ENCODE data around the gene HMCN2.

The HMCN2 gene

GRCh38 chr9:130292106-130292505 is 26.5 kb downstream of the HMCN2 start:
- no peak for FAIRE-seq

GRCh38 chr9:130294664-130295063 is 29.1 kb downstream of the HMCN2 start:
- FAIRE-seq: no peak

DNA sequence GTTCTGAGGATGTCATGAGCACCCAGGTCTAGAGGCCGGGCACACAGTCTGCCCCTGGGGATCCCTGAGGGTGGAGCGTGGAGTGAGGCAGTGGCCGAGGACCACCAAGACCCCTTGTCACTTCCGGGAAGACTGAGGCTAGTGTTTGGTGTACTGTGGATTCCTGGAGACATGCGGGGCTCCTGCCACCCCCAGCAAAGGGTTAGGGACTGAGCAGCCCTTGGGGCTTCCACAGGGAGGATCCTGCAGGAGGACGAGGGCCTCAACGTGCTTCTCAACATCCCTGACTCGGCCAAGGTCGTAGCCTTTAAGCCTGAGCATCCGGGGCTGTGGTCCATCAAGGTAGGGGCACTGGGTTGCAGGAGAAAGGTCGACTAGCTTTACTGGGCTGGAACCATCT is 29.9 kb downstream of the HMCN2 start:
- FAIRE-seq: no peak

GRCh38 chr9:130295945-130296782 is 30.6 kb downstream of the HMCN2 start:
- no peak for FAIRE-seq

GRCh38 chr9:130296783-130297055 is 31.2 kb downstream of the HMCN2 start:
- FAIRE-seq: no peak

DNA sequence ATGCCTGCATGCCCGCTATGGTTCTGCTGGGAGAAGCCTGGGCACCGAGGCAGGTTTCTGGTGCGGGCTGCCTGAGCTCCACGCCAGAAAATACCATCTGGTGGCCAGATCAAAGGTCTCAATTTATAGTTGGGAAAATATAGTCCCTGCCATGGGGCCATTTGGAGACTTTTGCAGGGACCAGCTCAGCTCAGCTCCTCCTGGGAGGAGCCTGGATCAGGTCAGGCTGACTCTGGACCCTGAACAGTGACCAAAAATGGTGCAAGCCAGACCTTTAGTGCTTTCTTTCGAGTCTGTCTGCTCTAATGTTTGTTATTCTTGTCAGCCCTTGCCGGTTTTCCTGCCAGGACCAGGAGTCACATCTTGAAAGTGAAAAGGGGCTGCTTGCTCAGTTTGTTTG is 31.8 kb downstream of the HMCN2 start:
- no peak for FAIRE-seq

GRCh38 chr9:130298662-130299279 is 33.2 kb downstream of the HMCN2 start:
- no peak for FAIRE-seq

GRCh38 chr9:130299785-130300615 is 34.4 kb downstream of the HMCN2 start:
- FAIRE-seq: no peak

DNA sequence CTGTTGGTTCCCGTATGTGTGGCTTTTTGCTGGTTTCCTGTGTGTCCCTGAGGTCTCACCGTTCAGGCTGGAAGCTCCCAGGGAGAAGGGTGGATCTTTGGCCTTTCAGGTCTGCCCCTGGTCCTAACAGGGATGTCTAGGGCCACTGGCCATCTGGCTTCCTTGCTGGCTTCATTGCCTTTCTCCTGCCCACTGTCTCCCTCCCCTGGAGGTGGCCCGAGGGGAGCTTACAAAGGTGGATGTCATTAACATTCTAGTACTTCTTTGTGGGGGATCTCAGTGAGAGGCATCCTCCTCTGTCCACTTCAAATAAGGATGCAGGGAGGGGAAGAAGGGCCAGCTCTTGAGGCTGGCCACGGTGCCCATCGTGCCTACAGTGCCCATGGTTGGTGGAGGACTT is 35.2 kb downstream of the HMCN2 start:
- no peak for FAIRE-seq

- FAIRE-seq: no peak
Measured at GRCh38 chr9:130301483-130302286, 36.1 kb downstream of the HMCN2 start.

DNA sequence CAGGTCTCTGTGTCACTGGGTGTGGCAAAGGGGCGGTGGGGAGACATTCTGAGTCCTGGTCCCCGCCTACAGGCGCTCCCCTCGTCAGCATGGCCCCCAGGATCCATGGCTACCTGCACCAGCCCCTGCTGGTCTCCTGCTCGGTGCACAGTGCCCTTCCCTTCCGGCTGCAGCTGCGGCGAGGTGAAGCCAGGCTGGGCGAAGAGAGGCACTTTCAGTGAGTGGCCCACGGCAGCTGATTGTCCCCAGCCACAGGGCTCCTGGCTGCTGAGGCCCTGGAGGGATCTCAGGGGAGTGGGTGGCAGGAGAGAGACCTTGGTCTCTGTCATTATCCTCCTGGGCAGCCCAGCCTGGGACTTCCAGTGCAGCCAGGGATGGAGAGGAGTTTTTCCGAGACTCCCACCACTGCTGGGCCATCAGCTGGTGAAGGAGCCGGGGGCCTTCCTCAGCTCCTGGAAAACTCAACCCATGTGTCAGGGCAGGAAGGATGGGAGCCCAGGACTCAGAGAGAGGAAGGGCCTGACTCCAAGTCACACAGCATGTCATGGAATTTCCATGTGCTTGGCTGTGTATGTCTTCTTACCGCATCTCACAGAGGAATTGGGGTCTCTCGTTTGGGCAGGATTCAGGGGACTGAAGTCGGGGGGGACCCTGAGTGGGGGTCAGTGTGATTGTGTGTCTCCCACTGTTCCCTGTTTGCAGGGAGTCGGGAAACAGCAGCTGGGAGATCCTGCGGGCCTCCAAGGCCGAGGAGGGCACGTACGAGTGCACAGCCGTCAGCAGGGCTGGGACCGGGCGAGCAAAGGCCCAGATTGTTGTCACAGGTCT is 37.4 kb downstream of the HMCN2 start:
- no peak for FAIRE-seq

- FAIRE-seq: no peak
Measured at GRCh38 chr9:130303613-130304055, 38.1 kb downstream of the HMCN2 start.

- no peak for FAIRE-seq
Measured at GRCh38 chr9:130304116-130304515, 38.6 kb downstream of the HMCN2 start.

GRCh38 chr9:130304643-130305042 is 39.1 kb downstream of the HMCN2 start:
- FAIRE-seq: no peak

GRCh38 chr9:130305381-130305780 is 39.8 kb downstream of the HMCN2 start:
- FAIRE-seq: no peak

- FAIRE-seq: no peak
Measured at GRCh38 chr9:130306823-130307666, 41.5 kb downstream of the HMCN2 start.

- no peak for FAIRE-seq
Measured at GRCh38 chr9:130307667-130307943, 42.0 kb downstream of the HMCN2 start.

DNA sequence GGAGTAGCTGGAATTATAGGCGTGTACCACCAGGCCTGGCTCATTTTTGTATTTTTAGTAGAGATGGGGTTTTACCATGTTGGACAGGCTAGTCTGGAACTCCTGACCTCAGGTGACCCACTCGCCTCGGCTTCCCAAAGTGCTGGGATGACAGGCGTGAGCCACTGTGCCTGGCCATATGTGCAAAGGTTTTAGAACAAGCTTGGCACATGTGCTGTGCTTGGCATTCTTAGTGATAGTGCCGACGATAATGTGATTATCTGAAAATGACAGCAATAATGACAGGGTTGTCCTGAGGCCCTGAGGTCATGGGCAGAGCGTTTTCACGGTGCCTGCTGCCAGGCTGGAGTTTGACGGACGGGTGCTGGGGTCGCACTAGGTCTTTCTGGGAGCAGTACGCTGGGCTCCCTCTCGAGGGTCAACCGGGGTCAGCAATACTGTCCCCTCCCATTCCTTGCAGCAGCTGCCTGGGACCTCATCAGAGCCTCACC is 42.6 kb downstream of the HMCN2 start:
- no peak for FAIRE-seq

- FAIRE-seq: no peak
Measured at GRCh38 chr9:130309689-130310455, 44.3 kb downstream of the HMCN2 start.

- FAIRE-seq: no peak
Measured at GRCh38 chr9:130310456-130310855, 44.9 kb downstream of the HMCN2 start.

Measured in A204.1 (cell line).